HEK293 (cell line): Measurements from ENCODE around the gene NEUROD4.

Experiments
- CTCF ChIA-PET: fragments of 350-600 bp; formaldehyde crosslinking; extraction: SDS; loops from one replicate; lab custom pipeline; 2021; ENCODE audit warnings: antibody characterized with exemption; lab: Yijun Ruan, JAX
- POLR2A ChIA-PET: fragments of 300-600 bp; formaldehyde crosslinking; extraction: SDS; loops from one replicate; lab custom pipeline; 2020; ENCODE audit warnings: antibody characterized with exemption, inconsistent platforms; lab: Yijun Ruan, JAX
- H3K27ac ChIP-seq: fragments of 200-500 bp; sonication (Bioruptor generic); 2 replicates; pipeline ENCODE4 v1.5.1; 2014; ENCODE audit warnings: low read depth, low read length, control low read depth, inconsistent platforms; ENCODE audit errors: extremely low read depth
- H3K36me3 ChIP-seq, 2 experiments: fragments of 200-500 bp in 1 of 2; sonication (Bioruptor generic) in 1 of 2; 1 replicate in 1 of 2; 2 replicates in 1 of 2; pipeline ENCODE4 v1.5.1; 2014 to 2017; ENCODE audit warnings: inconsistent platforms in 2 of 2, low read length in 2 of 2; ENCODE audit not compliant: control insufficient read depth in 2 of 2, insufficient read depth in 1 of 2
- H3K4me1 ChIP-seq: fragments of 200-500 bp; sonication (Bioruptor generic); 2 replicates; pipeline ENCODE4 v1.5.1; 2014; ENCODE audit warnings: mild to moderate bottlenecking, low read length, inconsistent platforms; ENCODE audit not compliant: control insufficient read depth, insufficient read depth
- H3K4me3 ChIP-seq: 2 replicates; pipeline ENCODE4 v1.5.1; 2011; ENCODE audit warnings: low read depth, mild to moderate bottlenecking, control low read depth, low read length, moderate library complexity
- H3K9me3 ChIP-seq: fragments of 200-500 bp; sonication (Bioruptor generic); 2 replicates; pipeline ENCODE4 v1.5.1; 2014; ENCODE audit warnings: low read depth, low read length, inconsistent platforms; ENCODE audit not compliant: control insufficient read depth, insufficient read depth
- BCL11B ChIP-seq: fragments of 450-650 bp; formaldehyde crosslinking; IDR thresholded peaks from 2 replicates; pipeline ENCODE4 v1.5.1; 2016; ENCODE audit warnings: low read depth, missing biosample characterization, missing genetic modification characterization
- GFI1B ChIP-seq: fragments of 450-650 bp; formaldehyde crosslinking; IDR thresholded peaks from 2 replicates; pipeline ENCODE4 v1.5.1; 2016; ENCODE audit warnings: missing biosample characterization, missing genetic modification characterization
- HIC1 ChIP-seq: fragments of 450-650 bp; formaldehyde crosslinking; IDR thresholded peaks from 2 replicates; pipeline ENCODE4 v1.5.1; 2016; ENCODE audit warnings: missing biosample characterization, missing genetic modification characterization
- SALL2 ChIP-seq: fragments of 450-650 bp; formaldehyde crosslinking; IDR thresholded peaks from 2 replicates; pipeline ENCODE4 v1.5.0; 2017; ENCODE audit warnings: missing biosample characterization, mild to moderate bottlenecking, missing genetic modification characterization, borderline replicate concordance
- SP7 ChIP-seq: fragments of 450-650 bp; formaldehyde crosslinking; IDR thresholded peaks from 2 replicates; pipeline ENCODE4 v1.5.1; 2016; ENCODE audit warnings: missing biosample characterization, missing genetic modification characterization
- ZBTB20 ChIP-seq: fragments of 450-650 bp; formaldehyde crosslinking; IDR thresholded peaks from 2 replicates; pipeline ENCODE4 v1.5.1; 2016; ENCODE audit warnings: missing biosample characterization, missing genetic modification characterization
- ZBTB49 ChIP-seq: fragments of 450-650 bp; formaldehyde crosslinking; IDR thresholded peaks from 2 replicates; pipeline ENCODE4 v1.5.1; 2016; ENCODE audit warnings: missing biosample characterization, missing genetic modification characterization, low read depth
- ZNF18 ChIP-seq: fragments of 450-650 bp; formaldehyde crosslinking; IDR thresholded peaks from 2 replicates; pipeline ENCODE4 v1.5.1; 2016; ENCODE audit warnings: missing biosample characterization, missing genetic modification characterization
- ZNF19 ChIP-seq: fragments of 450-650 bp; formaldehyde crosslinking; IDR thresholded peaks from 2 replicates; pipeline ENCODE4; 2016; ENCODE audit warnings: missing biosample characterization, missing genetic modification characterization, low read depth
- ZNF239 ChIP-seq: fragments of 450-650 bp; formaldehyde crosslinking; IDR thresholded peaks from 2 replicates; pipeline ENCODE4 v1.5.1; 2016; ENCODE audit warnings: missing biosample characterization, missing genetic modification characterization
- ZNF266 ChIP-seq: fragments of 450-650 bp; formaldehyde crosslinking; IDR thresholded peaks from 2 replicates; pipeline ENCODE4 v1.5.1; 2016; ENCODE audit warnings: missing biosample characterization, missing genetic modification characterization, low read depth
- ZNF292 ChIP-seq: fragments of 450-650 bp; formaldehyde crosslinking; IDR thresholded peaks from 2 replicates; pipeline ENCODE4 v1.5.1; 2016; ENCODE audit warnings: low read depth, missing biosample characterization, missing genetic modification characterization, borderline replicate concordance
- ZNF354C ChIP-seq: fragments of 450-650 bp; formaldehyde crosslinking; IDR thresholded peaks from 2 replicates; pipeline ENCODE4 v1.5.1; 2016; ENCODE audit warnings: missing biosample characterization, missing genetic modification characterization, low read depth, borderline replicate concordance
- ZNF391 ChIP-seq: fragments of 450-650 bp; formaldehyde crosslinking; IDR thresholded peaks from 2 replicates; pipeline ENCODE4 v1.5.1; 2016; ENCODE audit warnings: low read depth, missing biosample characterization, missing genetic modification characterization, borderline replicate concordance
- ZNF426 ChIP-seq: fragments of 450-650 bp; formaldehyde crosslinking; IDR thresholded peaks from 2 replicates; pipeline ENCODE4 v1.5.1; 2017; ENCODE audit warnings: missing biosample characterization, missing genetic modification characterization, mild to moderate bottlenecking, inconsistent platforms, moderate library complexity
- ZNF433 ChIP-seq: fragments of 450-650 bp; formaldehyde crosslinking; IDR thresholded peaks from 2 replicates; pipeline ENCODE4 v1.5.1; 2016; ENCODE audit warnings: missing biosample characterization, missing genetic modification characterization, low read depth
- ZNF473 ChIP-seq: fragments of 450-650 bp; formaldehyde crosslinking; IDR thresholded peaks from 2 replicates; pipeline ENCODE4 v1.5.1; 2017; ENCODE audit warnings: missing biosample characterization, missing genetic modification characterization
- ZNF544 ChIP-seq: fragments of 450-650 bp; formaldehyde crosslinking; IDR thresholded peaks from 2 replicates; pipeline ENCODE4 v1.5.0; 2017; ENCODE audit warnings: missing biosample characterization, missing genetic modification characterization
- ZNF548 ChIP-seq: fragments of 450-650 bp; formaldehyde crosslinking; IDR thresholded peaks from 2 replicates; pipeline ENCODE4 v1.5.1; 2016; ENCODE audit warnings: missing biosample characterization, missing genetic modification characterization
- ZNF549 ChIP-seq: fragments of 450-650 bp; IDR thresholded peaks from 2 replicates; pipeline ENCODE4 v1.5.1; 2018; ENCODE audit warnings: missing biosample characterization, missing genetic modification characterization, mild to moderate bottlenecking, inconsistent platforms, moderate library complexity
- ZNF555 ChIP-seq: fragments of 450-650 bp; formaldehyde crosslinking; conservative IDR thresholded peaks from 2 replicates; pipeline ENCODE4 v1.5.1; 2017; ENCODE audit warnings: missing biosample characterization, mild to moderate bottlenecking, missing genetic modification characterization, inconsistent platforms
- ZNF624 ChIP-seq: fragments of 450-650 bp; formaldehyde crosslinking; IDR thresholded peaks from 2 replicates; pipeline ENCODE4 v1.5.1; 2017; ENCODE audit warnings: missing biosample characterization, missing genetic modification characterization
- ZNF664 ChIP-seq: fragments of 450-650 bp; formaldehyde crosslinking; IDR thresholded peaks from 2 replicates; pipeline ENCODE4 v1.5.1; 2016; ENCODE audit warnings: missing biosample characterization, missing genetic modification characterization
- ZNF677 ChIP-seq: fragments of 450-650 bp; IDR thresholded peaks from 2 replicates; pipeline ENCODE4 v1.5.0; 2018; ENCODE audit warnings: missing biosample characterization, mild to moderate bottlenecking, missing genetic modification characterization, moderate library complexity
- ZNF76 ChIP-seq: fragments of 450-650 bp; formaldehyde crosslinking; IDR thresholded peaks from 2 replicates; pipeline ENCODE4; 2016; ENCODE audit warnings: low read depth, missing biosample characterization, missing genetic modification characterization, borderline replicate concordance
- ZSCAN4 ChIP-seq: fragments of 450-650 bp; formaldehyde crosslinking; IDR thresholded peaks from 2 replicates; pipeline ENCODE4 v1.5.1; 2017; ENCODE audit warnings: missing biosample characterization, missing genetic modification characterization

NEUROD4 gene

GRCh38 chr12:55034218-55034617, 14.4 kb downstream of the NEUROD4 start (continued):
- TF ChIP-seq HIC1 (no peak), ZNF555 (tag by site-specific recombination) (no peak), ZNF473 (tag by site-specific recombination) (no peak), ZNF664 (tag by site-specific recombination) (no peak), ZNF426 (tag by site-specific recombination) (no peak), ZNF354C (no peak), ZNF391 (tag by site-specific recombination) (no peak), ZNF624 (tag by site-specific recombination) (no peak), ZNF433 (tag by site-specific recombination) (no peak), SALL2 (tag by site-specific recombination) (no peak), ZNF549 (tag by site-specific recombination) (no peak), ZNF76 (no peak)

- Histone ChIP-seq H3K36me3 (no peaks in the 10 kb centered on the region), H3K4me3 (no peak overlapping the region), H3K27ac (no peak overlapping the region), H3K4me1 (no peaks in the 10 kb centered on the region), H3K9me3 (no peaks in the 10 kb centered on the region)
- POLR2A ChIA-PET, result no interaction called here
- CTCF ChIA-PET, result interaction anchor here (0.9 kb wide), 2 partner anchors 25 to 70 kb away, joined by 3 read pairs; no protein-coding TSS in a partner anchor
- TF ChIP-seq ZNF677 (tag by site-specific recombination), result no peak
- TF ChIP-seq ZNF239 (tag by site-specific recombination), result no peak
- no peak for TF ChIP-seq BCL11B
- no peak for TF ChIP-seq ZNF624 (tag by site-specific recombination)
- no peak for TF ChIP-seq ZNF18 (tag by site-specific recombination)
Observed at GRCh38 chr12:55036326-55037115, 16.7 kb downstream of the NEUROD4 start.

- Histone ChIP-seq H3K27ac (no peak overlapping the region), H3K4me3 (no peak overlapping the region), H3K4me1 (no peaks in the 10 kb centered on the region), H3K9me3 (no peaks in the 10 kb centered on the region), H3K36me3 (no peaks in the 10 kb centered on the region)
- POLR2A ChIA-PET, result no interaction called here
- CTCF ChIA-PET, result interaction anchor here (0.9 to 1.0 kb wide), 2 partner anchors 45 to 69 kb away, joined by 3 read pairs; no protein-coding TSS in a partner anchor
- TF ChIP-seq ZNF426 (tag by site-specific recombination) (no peak), ZNF19 (no peak), ZNF548 (tag by site-specific recombination) (no peak), ZNF266 (no peak), ZSCAN4 (tag by site-specific recombination) (no peak), ZBTB49 (tag by site-specific recombination) (no peak), ZBTB20 (tag by site-specific recombination) (no peak), SP7 (no peak), GFI1B (no peak), ZNF292 (tag by site-specific recombination) (no peak), ZNF544 (tag by site-specific recombination) (no peak), ZNF549 (tag by site-specific recombination) (no peak)
Observed at GRCh38 chr12:55037351-55037987, 17.7 kb downstream of the NEUROD4 start.
